Retina (tissue), 1 donor: Measurements from ENCODE around the gene LLCFC1.
"Not testable (repeated sequence)": the region's sequence is repeated elsewhere in the genome, so short reads cannot be mapped to it uniquely, and the experiment has no call there.

Source experiments
- DNase-seq: peaks from one replicate; pipeline ENCODE4 v3.0.0-alpha.2; 2016

Gene LLCFC1

DNA sequence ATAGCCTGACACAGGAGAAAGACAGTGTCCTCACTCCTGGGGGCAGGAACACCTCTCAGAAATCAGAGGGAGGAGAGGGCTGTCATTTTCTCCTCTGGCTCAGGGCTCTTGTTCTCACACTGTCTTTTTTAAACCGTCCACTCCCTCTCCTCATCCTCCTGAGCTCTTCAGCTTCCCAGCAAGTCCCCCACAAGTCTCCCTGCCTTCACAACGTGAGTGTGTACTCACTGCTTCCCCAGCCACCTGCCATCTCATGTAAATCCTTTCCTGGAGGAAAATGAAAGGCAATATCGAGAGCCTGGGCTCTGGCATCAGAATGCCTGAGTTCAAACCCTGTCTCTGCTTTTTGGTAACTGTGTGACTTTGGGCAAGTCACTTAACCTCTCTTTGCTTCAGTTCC is 5.7 kb downstream of the LLCFC1 start:
- DNase-seq, result no peak

DNA sequence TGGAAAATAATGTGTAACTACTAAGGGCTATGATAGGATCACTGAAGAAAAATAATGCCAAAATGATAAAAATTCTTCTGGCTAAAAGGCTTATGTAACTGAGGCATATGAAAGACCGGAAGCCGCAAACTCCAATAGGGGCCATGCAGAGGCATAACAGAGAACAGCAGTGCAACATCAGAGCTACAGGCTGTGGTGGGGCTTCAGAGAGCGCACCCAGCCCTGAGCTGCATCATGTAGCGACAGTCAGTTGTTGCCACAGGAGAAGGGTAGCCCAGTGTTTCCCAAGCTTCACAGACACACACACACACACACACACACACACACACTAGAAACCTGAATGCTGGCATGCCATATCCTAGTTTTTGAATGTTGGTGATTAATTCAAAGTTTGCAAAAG is 9.3 kb downstream of the LLCFC1 start:
- DNase-seq, result no peak

GRCh38 chr7:142950235-142950634 is 11.0 kb downstream of the LLCFC1 start:
- DNase-seq, result no peak

DNA sequence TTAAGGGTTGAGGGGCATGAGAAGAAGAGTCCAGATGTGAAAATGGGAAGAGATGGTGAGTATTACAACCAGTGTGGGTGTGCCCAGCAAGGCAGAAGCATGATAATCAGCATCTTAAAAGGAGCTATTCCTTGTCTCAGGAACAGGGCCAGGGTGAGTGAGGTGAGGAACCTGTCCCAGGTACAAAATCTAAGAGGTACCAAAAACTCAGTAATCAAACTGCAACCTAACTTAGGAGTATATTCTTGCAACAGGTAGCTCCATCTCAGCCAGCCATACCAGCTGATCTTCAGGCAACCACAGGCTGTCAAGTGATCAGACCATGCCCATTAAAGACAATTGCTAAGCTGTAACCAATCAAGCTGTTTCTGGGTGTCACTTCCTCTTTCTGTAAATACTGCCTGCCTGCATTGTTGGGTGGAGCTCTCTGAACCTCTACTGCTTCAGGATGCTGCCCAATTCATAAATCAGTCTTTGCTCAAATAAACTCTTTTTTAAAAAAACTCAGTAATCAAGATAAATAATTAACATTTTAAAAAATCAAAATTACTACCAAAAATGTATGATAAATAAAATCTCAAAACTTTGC is 15.5 kb downstream of the LLCFC1 start:
- DNase-seq, result no peak

GRCh38 chr7:142956951-142957623 is 17.8 kb downstream of the LLCFC1 start:
- no peak for DNase-seq

DNA sequence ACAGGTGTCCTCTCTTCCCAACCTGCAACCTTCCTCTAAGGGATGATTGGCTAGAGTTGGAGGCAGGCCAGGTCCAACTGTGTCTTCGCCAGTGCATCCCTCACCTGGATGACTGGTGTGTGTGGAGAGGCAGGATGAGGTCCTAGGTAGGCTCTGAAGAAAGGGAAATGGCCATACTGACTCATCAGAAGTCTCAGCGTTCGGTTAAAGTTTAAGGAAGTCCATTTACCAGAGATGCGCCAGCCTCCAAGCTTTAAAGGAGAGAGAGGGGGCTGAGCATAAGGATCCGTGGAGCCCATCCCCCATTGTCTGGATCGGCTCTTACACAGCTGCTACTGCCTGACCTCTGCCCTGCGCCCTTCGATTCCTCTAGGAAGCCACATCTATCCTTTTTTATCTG is 18.4 kb downstream of the LLCFC1 start:
- no peak for DNase-seq

- DNase-seq, result no peak
Measured at GRCh38 chr7:142959202-142959601, 19.9 kb downstream of the LLCFC1 start.

DNA sequence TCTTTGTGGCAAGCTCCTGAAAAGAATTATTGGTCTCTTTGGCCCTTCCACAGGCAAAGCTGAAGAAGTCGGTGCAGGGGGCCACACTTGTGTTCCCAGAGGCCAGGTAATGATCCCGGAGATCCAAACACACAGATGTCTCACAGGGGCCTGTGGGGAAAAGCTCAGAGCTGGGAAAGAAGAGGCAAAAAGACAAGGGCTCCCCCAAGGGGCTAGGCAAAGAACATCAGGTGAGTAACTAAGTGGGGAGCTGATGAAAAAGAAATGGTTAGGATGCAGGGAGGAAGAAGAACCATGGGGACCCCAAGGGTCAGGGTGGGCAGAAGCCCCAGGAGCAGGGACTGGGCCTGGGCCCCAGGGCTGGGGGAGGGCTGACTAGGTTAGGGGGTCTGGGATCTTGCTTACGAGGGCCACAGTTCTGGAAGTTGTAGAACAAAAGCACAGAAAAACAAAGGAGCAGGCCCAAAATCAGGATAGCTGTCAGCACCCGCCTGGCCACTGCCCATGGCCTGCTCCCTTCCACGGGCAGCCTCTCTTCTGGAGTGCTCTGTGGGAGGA is 21.8 kb downstream of the LLCFC1 start:
- DNase-seq, result no peak

DNA sequence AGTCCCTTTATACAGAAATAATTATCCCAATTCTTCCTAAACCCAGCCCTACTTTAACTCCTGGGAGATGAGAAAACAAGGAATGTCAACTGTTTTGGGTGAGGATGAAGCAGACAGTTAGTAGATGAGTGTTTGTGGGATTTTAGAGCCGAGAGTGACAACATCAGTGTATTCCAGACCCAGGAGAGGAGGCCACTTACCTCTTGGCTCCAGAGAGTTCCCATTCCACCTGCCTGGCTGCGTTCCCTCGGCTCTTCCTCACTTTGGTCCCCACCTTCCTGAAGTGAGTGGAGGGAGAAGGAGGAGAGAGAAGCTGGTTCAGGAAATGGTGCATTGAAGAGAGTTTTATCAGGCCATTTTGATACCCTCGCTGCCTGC is 22.3 kb downstream of the LLCFC1 start:
- no peak for DNase-seq

- no peak for DNase-seq
Measured at GRCh38 chr7:142961973-142962926, 23.0 kb downstream of the LLCFC1 start, which contains the start of gene KEL. KEL (minus strand) TSS chr7:142962363; CDS start chr7:142962206, 157 bp downstream.

DNA sequence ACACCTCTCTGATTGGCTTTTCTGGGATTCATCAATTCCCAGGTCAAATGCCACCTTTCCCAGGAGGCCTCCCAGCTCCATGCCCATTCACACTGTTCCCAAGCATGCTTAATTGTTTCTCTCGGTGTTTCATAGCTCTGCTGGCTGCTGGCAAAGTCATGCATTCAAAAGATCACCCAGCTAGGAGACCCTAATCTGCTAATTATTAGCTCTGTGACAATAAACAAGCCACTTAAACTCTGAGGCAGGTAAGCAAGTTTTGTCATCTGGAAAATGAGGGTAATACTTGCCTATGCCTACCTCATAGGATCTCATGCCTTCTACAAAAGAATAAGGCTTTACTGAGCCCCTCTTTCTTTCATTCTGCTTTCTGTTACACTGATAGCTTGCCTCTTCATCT is 23.7 kb downstream of the LLCFC1 start:
- DNase-seq, result no peak

- no peak for DNase-seq
Measured at GRCh38 chr7:142963993-142964392, 24.7 kb downstream of the LLCFC1 start.

DNA sequence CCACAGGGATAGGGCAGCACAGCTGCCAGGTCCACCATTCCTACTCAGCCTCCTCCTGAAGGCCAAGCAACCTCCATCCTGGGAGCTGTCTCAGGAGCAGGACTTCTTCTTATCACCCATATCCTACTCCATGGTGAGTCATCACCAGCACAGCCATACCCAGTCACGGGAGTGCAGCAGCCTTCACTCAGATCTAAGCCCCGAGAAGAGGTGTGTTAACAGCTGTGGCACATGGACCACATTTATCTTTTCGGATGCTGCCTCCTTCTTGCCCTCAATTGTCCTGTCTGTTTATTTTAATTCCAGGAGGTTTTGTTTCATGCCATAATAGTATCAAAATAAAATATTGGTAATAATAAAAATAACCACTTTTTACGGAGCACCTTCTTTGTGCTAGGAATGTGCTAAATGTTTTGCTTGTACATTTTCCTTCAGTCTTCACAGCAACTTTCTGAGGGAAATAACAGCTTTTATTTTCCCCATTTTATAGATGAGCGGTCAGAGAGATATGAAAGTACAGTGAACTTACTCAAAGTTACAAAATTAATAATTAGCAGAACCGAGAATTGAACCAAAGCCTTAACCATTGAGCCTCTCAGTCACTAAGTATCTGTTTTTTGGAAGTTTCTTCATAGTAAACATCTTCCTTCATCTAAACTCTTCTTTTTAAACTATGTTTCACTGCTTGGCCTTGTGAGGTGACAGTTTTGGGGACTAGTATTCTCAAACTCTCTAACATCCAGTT is 25.4 kb downstream of the LLCFC1 start:
- no peak for DNase-seq

GRCh38 chr7:142968229-142968628 is 28.9 kb downstream of the LLCFC1 start:
- no peak for DNase-seq

DNA sequence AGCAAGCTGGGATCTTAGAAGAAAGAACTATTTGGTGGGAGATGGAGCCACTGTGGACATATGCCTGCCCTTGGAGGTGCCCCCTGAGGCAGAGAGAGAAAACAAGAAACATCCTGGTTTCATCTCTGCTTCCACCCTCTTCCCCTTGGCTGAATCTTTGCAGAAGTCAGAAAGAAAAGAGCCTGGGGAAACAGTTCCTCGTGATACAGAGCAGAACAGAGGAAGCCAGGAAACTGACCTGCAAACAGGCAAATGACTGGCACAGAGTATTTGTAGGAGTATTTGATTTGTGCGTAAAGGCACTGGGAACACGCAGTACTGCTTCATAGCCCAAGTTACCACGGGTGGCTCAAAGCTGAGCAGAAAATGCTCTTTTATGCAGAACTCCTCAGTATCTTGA is 29.9 kb downstream of the LLCFC1 start:
- no peak for DNase-seq

DNA sequence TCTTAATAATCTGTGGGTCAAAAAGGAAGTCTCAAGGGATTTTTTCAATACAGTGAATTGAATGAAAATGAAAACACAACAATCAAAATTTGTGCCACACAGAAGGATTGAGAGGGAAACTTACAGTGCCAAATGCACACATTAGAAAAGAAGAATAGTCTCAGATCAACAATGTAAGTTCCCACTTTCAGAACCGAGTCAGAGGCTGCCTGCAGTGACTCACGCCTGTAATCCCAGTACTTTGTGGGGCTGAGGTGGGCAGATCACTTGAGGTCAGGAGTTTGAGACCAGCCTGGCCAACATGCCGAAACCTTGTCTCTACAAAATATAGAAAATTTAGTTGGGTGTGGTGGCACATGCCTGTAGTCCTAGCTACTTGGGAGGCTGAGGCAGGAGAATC is 35.3 kb downstream of the LLCFC1 start:
- no peak for DNase-seq

- DNase-seq, result not testable (repeated sequence)
Measured at GRCh38 chr7:142978402-142978801, 39.1 kb downstream of the LLCFC1 start.

- DNase-seq, result no peak
Measured at GRCh38 chr7:142983825-142984224, 44.5 kb downstream of the LLCFC1 start.

GRCh38 chr7:142984297-142984696 is 45.0 kb downstream of the LLCFC1 start:
- DNase-seq, result no peak
